ENCODE data around the gene NAA38.

The NAA38 gene

DNA sequence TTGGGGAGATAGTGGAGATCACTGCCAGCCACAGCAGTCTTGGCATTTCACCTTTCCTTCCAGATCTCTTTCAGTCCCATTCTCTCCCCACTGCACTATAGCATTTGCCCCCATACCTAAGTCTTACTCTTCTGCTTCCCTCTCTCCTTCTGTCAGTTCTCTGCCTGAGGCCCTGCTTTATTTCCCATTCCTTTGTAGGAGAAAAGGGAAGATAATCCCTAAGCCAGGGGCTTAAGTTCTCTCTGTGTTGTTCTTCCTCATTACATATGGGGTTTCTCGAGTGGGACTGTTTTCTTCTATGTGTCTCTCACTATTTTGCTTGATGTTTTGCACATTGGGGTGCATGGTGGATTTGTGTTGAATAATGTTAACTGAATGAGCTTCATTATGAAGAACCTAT, 16.9 kb downstream of the NAA38 start:
- DNase-seq (ENCODE audit: low spot score) = no peak

DNA sequence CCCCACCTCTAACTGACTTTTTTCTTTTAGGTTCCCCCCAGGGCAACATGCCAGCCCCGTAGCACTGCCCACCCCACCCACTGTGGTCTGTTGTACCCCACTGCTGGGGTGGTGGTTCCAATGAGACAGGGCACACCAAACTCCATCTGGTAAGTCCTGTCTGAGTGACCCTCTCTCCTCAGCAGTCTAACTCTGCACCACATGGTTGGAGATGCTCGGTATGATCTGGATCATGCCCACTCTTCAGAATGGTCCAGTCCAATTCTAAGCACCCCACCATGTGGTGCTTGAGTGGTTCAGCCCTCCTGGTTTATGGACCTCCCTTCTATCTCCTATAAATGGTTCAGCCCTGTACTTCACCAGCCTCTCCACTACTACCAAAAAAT, 17.5 kb downstream of the NAA38 start:
- DNase-seq (ENCODE audit: low spot score) = peak; percentile 66

DNA sequence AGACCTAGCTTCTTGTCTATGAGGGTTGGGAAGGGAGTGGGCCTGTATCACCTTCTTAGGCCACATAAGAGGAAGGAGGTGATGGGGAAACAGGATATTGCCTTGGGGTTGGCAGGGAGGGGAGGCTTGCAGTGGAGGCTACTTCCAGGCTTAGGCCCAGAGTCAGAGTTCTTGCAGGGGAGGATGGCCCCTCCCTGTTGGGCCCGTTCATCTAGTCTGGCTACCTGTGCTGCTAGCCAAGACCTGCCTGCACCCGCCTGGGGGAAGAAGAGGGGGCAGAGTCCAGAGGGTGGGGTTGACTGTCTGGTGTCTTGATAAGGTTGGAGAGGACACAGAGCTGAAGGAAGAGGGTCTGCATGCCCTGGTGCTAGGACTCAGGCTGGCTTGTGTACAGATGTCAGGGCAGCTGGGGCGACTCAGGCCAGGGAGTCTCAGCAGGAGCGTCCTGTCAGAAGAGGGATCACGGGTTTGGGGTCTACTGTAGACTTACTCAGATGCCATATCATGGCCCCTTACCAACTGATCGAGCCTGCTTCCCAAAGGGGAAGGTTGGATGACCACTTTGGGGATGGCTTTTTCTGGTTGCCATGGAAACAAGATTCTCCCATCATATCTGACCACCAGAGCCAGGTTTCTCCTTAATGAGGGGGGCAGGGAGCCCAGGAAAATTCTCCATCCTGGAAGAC, 18.0 kb downstream of the NAA38 start:
- DNase-seq (ENCODE audit: low spot score) = no peak

DNA sequence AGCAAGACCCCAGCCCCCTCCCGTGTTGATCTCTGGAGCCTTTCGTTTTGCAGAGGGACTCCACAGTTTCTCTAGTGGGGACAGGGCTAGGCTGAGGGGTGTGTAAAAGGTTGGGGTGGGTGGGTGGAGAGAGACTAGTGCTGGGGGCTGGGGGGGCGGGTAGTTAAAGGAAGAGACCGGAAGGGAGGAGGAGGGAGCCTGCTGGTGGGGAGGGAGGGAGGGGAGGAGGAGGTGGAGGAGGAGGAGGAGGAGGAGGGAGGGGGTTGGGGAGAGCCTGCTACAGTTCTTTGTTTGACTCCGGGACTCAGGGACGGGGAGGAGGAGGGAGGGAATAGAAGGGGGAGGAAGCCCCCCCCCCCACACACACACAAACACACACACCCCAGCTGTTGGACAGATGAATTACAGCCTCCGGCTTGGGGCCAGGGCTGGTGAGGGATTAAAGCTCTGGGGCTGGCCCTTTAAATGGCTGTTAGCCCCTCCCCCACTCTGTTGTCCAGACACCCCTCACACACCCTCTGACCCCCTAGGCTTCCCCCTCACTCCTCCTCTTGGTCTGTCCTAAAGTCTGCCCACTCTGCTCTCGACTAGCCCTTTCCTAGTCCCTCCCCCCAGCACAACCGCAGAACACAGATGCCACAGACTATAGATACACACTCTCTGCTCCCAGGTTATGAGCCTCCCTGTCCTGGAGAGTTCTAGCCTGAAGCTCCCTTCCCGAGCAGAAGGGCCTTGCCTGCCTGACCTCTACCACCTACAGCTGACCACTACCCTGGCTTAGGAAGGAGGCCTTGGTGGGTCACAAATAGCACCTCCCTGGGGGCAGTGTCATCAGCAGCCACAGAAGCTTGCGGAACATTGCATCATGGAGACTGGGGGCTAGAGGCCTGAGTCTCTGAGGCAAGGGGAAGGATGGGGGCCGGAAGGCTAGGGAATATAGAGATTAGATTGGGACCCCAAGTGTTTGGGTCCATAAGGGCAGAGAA, 19.0 kb downstream of the NAA38 start:
- peak; percentile 65 for DNase-seq (ENCODE audit: low spot score)

DNA sequence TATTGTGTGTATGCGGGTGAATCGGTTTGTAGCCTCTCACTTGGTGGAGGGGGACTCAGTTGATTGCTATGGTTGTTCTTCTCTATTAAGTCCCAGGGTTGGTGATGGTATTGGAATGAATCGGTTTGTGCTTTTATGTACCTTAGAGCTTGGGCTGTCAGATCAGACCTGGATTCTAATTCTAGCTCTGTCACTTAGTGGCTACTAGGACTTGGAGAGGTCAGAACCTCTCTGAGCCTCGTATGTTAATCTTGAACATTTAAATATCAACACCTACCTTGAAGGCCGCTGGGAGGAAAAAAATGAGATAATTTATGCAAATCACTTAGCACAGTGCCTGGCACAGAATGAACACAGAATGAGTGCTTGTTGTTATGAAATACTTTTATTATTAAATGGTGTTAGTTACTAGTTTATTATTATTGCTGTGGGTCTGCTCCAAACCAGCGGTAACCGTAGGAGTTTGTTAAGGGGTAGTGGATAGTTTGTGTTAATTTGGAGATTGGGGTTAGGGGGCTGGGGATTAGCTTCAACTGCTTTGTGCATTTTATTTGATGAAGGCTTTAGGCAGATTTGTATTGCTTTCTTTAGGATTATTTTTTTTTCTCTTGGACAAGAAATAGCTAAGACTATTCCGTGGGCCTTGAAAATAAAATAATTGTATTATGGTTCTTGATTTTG, 19.8 kb downstream of the NAA38 start:
- DNase-seq (ENCODE audit: low spot score) = peak; percentile 69

DNA sequence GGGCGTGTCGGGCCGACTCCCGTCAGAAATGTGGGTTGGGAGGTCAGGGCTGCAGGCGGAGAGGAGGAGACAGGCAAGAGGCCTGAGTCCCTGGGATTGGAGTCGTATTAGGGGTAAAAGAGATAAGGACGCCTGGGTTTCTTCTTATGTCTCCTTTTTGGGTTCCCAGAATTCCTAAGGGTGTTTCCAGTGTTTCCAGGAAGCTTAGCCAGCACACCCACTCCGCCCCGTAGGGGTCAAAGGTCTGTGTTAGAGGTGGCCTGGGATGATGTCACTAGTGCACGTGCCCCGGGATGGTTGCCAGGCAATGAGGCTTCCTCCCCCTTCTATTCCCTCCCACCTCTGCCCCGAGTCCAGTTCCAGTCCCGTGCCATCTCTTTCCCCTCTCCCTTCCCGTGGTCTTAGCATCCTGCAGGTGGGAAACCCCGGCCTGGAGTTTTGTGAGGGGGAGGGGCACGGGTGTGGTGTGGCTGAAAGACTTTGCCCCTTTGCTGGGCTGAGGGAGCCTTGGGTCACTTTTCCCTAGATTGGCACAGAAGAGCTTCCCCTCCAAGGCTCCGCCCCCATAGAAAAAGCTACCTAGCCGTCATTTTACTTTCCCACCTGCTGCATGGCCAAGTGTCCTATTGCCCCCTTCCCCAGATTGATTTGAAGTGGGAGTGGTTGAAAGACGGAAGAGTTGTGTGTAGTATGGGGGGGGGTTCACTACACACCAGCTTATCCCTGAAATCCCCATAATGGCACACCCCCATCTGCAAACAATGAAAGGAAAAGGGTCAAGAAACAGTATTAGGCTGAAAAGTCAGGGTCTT, 20.6 kb downstream of the NAA38 start:
- peak; percentile 86 for DNase-seq (ENCODE audit: low spot score)

DNA sequence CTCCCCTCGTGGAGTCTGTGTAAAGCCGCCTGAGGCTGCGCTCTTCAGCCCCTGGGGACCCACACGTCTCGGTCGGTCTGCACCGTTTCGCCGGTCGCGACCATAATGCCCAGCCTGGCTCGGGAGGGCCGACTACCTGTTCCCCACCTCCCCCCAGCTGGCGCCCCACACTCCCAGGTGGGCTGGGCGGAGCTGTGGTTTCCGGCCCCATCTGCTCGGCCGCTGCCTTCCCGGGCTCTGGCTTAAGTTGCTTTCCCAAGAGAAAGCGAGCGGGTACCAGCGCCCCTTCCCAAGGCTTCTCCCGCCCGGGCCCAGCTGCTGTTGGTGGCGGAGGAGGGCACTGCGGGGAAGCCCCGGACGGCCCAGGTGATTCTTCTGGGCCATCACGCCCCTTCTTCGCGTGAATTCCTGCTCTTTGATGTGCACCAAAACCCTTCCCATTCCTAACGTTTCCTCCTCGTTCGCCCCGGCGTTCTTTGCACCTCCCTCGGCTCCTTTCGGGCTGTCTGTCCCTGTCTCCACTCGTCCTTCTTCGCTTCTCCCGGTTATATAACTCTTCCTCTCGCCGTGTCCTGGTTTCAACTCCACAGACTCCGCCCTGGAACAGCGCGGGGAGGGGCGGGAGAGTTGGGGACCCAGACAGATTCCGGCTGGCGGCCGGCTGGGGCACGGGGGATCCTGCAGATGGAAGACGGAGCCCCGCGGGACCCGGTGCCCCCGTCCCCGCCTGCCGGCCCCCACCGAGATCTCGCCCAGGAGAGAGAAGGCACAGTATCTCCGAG, 21.4 kb downstream of the NAA38 start:
- DNase-seq (ENCODE audit: low spot score) = no peak

DNA sequence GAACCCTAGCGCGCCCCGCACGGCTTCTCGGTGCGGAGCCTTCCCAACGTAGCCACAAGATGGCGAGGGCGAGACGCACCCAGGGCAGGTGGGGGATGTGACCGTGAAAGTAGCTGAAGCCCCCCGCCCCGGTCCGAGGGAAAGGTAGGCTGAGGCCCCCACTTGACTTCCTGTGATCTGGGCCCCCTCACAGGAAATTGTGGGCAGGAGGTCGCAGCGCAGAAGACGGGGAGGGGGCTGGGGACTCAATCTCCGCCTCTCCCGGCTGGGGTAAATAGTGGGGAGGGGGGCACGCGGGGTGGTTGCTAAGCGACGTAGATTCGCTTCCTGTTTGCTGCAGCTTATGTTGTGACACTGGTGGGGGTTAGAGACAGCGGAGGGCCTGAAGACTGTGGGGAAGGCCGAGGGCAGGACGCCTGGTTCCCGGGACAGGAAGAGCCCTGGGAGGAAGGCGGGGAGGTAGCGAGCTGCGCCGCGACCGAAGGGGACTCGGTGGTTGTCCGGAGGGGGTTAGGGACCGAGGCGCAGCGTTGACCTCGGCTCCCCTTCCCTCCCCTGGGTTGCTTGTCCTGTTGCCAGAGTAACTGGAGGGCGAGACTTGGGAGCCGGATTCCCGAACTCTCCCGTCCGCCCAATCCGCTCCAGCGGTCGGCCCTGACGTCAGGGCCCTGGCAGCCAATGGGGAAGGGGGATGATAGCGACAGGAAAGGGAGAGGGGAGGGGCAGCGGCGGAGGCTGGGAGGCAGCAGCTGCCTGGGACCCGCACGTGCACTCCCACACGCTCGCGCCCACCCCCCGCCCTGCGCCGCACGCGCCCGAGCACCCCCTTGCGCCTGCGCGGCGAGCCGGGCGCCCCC, 22.2 kb downstream of the NAA38 start:
- peak; percentile 92 for DNase-seq (ENCODE audit: low spot score)

DNA sequence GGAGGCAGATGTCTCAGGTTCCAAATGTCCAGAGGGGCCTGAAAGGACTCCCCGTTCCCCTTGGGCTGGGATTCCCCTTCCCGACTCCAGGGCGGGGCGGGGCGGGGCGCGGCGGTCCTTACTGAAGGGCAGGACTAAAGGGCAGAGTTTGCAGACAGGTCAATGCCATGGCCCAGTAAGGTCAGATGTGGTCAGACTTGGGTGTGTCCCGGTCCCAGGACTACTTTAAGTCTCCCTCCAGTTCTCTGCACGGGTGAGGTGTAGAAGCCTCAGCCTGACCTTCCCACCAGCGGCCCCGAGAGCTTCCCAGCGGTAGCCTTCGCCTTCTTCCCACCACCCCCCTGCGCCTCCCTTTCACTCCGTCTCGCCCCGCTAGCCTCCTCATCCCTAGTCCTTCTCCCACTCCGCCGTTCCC, 22.8 kb downstream of the NAA38 start:
- no peak for DNase-seq (ENCODE audit: low spot score)

DNA sequence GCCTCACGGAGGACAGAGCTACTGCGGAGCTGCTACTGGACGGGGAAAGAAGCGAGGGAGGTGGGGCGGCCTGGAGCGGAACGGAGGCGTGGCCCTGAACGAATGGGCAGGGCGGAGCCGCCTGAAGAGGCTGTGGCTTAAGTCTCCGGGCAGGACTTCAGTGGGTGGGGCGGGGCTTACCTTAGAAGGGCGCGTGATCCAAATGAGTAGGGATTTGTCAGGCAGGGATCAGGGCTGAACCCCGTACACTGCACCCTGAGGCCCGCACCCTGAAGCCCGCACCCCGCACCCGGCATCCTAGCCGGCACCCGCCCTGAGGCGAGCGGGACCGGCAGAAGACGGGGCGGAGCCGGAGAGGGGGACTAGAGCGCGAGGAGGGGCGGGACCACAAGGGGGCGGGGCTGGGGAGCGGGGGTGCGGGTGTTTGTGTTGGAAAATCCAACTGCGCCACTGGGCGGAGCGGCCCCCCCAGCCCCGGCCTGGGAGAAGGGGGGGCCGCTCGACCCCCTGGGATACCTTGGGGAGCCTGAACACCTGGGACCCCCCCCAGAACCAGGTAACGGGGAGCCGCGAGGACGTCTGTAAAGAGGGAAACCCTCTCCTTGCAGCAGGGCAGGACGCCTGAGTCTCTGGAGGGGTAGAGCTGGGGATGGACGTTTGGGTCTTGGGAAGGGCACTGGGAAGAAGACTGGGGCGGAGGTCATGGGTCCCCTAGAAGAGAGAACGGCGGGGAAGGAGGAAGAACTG, 23.4 kb downstream of the NAA38 start, which contains the start of gene KDM6B:
TSS of gene KDM6B (plus strand) at position 423 of the 747 bp plus-strand sequence. CDS start 11,338 bp downstream, outside the sequence.
- peak; percentile 76 for DNase-seq (ENCODE audit: low spot score)

DNA sequence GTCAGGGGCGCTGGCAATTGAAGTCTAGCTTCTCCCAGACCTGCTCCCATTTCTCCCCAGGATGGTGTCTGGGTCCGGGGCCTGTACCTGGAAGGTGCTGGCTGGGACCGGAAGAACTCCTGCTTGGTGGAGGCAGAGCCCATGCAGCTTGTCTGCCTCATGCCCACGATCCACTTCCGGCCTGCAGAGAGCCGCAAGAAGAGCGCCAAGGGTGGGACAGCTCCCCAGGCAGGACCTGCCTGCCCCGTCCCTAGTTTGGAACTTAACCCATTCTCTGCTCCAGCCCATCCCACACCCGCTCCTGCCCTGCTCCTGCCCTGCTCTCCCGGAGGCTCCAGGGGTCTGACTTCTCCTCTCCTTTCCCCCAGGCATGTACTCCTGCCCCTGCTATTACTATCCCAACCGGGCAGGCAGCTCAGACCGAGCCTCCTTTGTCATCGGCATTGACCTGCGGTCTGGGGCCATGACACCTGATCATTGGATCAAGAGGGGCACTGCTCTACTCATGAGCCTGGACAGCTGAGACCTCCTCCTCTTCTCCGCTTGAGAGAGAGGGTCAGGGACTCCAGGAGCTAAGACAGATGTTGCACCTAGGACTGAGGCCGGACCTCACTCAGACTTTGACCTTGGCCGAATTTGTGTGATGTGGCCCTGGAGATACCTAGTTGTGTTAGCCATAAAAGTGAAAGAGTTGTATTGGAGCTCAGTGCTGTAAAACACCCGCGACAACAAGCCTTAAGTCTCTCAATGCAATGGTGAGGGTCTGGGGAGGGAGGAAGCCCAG, 24.2 kb downstream of the NAA38 start:
- DNase-seq (ENCODE audit: low spot score) = no peak

DNA sequence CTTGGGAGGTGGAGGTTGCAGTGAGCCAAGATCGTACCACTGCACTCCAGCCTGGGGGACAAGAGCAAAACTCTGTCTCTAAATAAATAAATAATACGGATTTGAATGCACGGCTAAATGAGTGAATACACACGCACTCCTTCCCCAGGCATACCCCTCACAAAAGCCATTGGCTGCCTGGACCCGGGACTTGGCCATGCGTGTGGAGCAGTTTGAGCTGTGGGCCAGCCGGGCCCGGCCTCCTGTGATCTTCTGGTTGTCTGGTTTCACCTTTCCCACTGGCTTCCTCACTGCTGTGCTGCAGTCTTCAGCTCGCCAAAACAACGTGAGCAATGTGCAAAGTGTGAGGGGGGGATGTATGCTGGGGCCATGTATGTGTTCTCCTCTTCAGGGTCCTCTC, 24.9 kb downstream of the NAA38 start:
- DNase-seq (ENCODE audit: low spot score) = no peak

DNA sequence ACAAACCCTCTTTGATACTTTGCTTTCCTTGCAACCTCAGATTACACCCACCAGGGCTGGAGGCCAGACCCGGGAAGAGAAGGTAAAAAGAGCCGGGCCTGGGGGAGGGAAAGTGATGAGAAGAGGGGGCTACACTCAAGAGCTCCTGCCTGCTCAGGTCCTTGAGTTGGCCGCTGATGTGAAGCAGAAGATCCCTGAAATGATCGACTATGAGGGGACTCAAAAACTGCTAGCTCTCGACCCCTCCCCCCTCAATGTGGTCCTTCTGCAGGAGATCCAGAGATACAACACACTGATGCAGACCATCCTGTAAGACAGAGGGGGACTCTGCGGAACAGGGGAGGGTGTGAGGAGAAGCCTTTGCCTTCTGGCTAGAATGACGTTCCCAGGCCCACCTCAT, 26.1 kb downstream of the NAA38 start:
- DNase-seq (ENCODE audit: low spot score) = no peak

DNA sequence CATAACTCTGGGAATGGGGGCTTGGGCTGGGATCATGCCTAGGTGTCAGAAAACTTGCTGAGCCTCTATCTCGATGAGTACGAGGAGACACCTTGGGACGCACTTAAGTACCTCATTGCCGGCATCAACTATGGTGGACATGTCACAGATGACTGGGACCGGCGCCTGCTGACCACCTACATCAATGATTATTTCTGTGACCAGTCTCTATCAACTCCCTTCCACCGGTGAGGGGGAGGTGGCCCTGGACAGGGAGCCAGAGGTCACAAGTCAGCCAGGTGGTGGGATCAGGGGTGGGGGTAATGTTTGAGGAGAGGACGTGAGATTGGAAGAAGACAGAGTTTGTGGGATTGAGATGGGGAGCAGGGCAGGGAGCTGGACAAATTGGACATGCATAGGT, 26.7 kb downstream of the NAA38 start:
- DNase-seq (ENCODE audit: low spot score) = no peak

DNA sequence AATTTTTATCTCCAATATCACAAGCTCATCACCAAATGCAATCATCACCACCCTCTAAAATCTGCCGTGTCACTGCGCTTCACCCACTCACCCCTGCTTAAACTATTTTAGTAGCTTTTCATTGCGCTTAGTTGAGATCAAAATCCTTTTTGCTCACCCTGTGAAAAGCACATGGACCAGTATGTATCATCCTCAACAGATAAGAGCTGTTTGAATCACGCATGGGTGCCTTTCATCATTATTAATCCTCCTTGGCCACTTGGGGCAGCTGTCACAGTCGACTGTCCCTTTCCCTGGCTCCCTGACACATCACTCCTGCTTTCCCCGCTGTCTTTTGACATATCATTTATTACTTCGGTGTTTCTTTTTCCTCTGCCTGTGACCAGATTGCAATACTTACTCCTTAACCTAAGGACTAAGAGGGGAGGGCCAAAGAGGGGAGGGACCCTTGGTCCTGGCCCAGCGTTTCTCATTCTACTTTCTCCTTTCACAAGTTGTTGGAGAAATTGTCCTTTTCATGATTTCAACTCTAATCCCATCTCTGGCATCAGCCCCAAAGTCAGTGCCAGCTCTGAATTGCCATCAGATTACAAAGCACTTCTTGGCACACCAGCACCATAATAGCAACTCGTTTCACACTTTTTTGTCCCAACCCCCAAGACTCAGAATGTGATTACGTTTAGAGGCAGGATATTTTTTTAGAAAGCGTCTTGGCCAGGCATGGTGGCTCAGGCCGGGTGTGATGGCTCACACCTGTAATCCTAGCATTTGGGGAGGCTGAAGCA, 32.0 kb downstream of the NAA38 start:
- no peak for DNase-seq (ENCODE audit: low spot score)

DNA sequence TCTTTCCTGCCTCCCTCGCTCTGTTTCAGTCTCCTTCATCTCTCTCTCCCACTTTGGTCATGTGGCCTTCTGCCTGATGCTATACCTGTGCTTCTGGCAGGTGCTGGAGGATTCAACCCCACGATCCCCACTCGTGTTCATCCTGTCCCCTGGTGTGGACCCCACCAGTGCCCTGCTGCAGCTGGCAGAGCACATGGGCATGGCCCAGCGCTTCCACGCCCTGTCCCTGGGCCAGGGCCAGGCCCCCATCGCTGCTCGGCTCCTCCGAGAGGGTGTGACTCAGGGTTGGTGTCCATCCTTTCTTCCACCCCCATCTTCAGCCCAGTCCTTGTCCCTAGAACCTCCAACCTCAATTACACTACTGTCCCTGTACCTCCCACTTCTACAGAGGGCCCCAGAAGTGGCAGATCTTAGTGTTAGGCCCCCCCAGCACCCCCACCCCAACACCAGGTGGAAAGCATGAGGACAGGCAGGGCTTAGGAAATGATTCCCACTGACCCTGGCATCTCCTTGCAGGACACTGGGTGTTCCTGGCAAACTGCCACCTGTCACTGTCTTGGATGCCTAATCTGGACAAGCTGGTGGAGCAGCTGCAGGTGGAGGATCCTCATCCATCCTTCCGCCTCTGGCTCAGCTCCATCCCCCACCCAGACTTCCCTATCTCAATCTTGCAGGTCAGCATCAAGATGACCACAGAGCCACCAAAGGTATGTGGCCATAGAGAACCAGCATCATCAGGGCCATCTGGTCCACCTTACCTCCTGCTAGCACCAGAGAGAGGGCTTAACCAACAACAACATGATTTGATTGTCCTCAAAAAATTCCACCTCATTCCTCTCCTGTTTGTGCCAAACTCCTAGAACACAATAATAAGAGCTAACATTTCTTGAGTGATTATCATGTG, 33.1 kb downstream of the NAA38 start:
- no peak for DNase-seq (ENCODE audit: low spot score)

All from NAMALWA (cell line).